DND-41 (cell line): Measurements from ENCODE around the gene SLC39A3.

Experiments
- CTCF ChIP-seq: IDR thresholded peaks from 2 replicates; pipeline ENCODE4 v1.5.1; 2012; ENCODE audit warnings: borderline replicate concordance, low read length, moderate library complexity, mild to moderate bottlenecking; ENCODE audit not compliant: poor library complexity, severe bottlenecking; ENCODE audit errors: extremely low read depth
- EZH2 ChIP-seq: IDR thresholded peaks from 3 replicates; pipeline ENCODE4 v1.6.1; 2012; ENCODE audit warnings: borderline replicate concordance, low read depth, mild to moderate bottlenecking, moderate library complexity, low read length, inconsistent platforms; ENCODE audit not compliant: severe bottlenecking

- no peak for TF ChIP-seq CTCF
- TF ChIP-seq EZH2: no peak
Observed at GRCh38 chr19:2766594-2767372, 27.0 kb upstream of the SLC39A3 start.
